Activated CD4-positive, alpha-beta T cell treated with anti-CD3 and anti-CD28 coated beads, Interleukin-2, amount 10 ng/mL, durations not matched to agents 24 days and 14 days (primary cell): ENCODE measurements around the gene SUCLA2. TPM values are rescaled to one million over a fixed set of nuclear protein-coding genes. Genes with fewer than 3 reads are reported as not detected.
"Not testable (repeated sequence)": the region's sequence is repeated elsewhere in the genome, so short reads cannot be mapped to it uniquely, and the experiment has no call there.

ENCODE experiments used
- DNase-seq: peaks from one replicate; pipeline ENCODE4 v3.0.0; 2022
- H3K27ac Mint-ChIP-seq: one replicate; pipeline ENCODE4 v1.8.0; 2022; ENCODE audit warnings: mild to moderate bottlenecking, mixed read lengths
- H3K27me3 Mint-ChIP-seq: one replicate; pipeline ENCODE4 v1.8.0; 2022; ENCODE audit warnings: mixed read lengths
- H3K36me3 Mint-ChIP-seq: one replicate; pipeline ENCODE4 v1.8.0; 2022; ENCODE audit warnings: low read depth, mild to moderate bottlenecking, mixed read lengths
- H3K4me1 Mint-ChIP-seq: one replicate; pipeline ENCODE4 v1.8.0; 2021; ENCODE audit warnings: mixed read lengths
- H3K4me3 Mint-ChIP-seq: one replicate; pipeline ENCODE4 v1.8.0; 2022; ENCODE audit warnings: mild to moderate bottlenecking, moderate library complexity, mixed read lengths
- H3K9me3 Mint-ChIP-seq: one replicate; pipeline ENCODE4 v1.8.0; 2021; ENCODE audit warnings: mixed read lengths
- intact Hi-C: fragments of 100-400 bp; cut with micrococcal nuclease; formaldehyde crosslinking; loops from one replicate; pipeline ENCODE4 v1.15.1; 2023
- total RNA-seq: library from RNA; stranded (reverse); gene quantifications from 2 replicates; pipeline ENCODE4 v1.2.3, GENCODE V29; 2022

The SUCLA2 gene
- total RNA-seq, 1 donor from 2014 or later = 45.3 TPM

GRCh38 chr13:48012668-48013067 lies 11.6 kb upstream of the SUCLA2 start:
- no peak for DNase-seq
- intact Hi-C loops = no loop called here
- Mint-ChIP-seq H3K9me3 (no peaks in the 10 kb centered on the region), H3K4me3 (no peak overlapping the region), H3K4me1 (no peaks in the 10 kb centered on the region), H3K36me3 (peaks cover 3% of the 10 kb centered on the region), H3K27me3 (no peaks in the 10 kb centered on the region), H3K27ac (no peak overlapping the region)

- peaks cover 3% of the 10 kb centered on the region for H3K36me3 Mint-ChIP-seq
- no peak overlapping the region for H3K4me3 Mint-ChIP-seq
- H3K4me1 Mint-ChIP-seq = no peaks in the 10 kb centered on the region
- H3K9me3 Mint-ChIP-seq = no peaks in the 10 kb centered on the region
- H3K27ac Mint-ChIP-seq = no peak overlapping the region
- intact Hi-C loops = no loop called here
- H3K27me3 Mint-ChIP-seq = no peaks in the 10 kb centered on the region
- DNase-seq = peak; percentile 33
These were observed 9.6 kb upstream of the SUCLA2 start for GRCh38 chr13:48010698-48011097.

DNA sequence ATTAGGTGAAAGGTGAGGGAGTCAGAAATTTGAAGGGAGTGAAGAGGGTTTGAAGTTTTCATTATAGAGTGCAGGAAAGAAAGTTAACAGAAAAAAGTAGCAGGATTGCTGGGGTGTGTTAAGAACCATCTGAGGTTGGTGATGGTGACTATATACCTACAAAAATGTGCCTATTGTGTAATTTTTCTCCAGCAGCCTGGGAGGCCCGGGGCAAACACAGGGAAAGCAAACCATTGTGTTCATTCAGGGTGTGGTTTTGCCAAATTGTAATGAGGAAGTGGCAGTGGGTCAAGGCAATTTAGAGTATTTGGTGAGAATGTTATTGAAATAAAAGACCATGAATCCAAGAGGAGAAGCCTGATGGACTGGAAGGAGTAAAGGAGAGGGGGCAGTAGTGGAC lies 8.2 kb upstream of the SUCLA2 start:
- H3K27ac Mint-ChIP-seq = no peak overlapping the region
- no peaks in the 10 kb centered on the region for H3K27me3 Mint-ChIP-seq
- H3K4me1 Mint-ChIP-seq = no peaks in the 10 kb centered on the region

GRCh38 chr13:48006396-48006795 lies 5.3 kb upstream of the SUCLA2 start:
- H3K36me3 Mint-ChIP-seq = no peaks in the 10 kb centered on the region
- intact Hi-C loops = no loop called here
- H3K27me3 Mint-ChIP-seq = no peaks in the 10 kb centered on the region
- H3K4me3 Mint-ChIP-seq = no peak overlapping the region
- no peak for DNase-seq
- H3K9me3 Mint-ChIP-seq = no peaks in the 10 kb centered on the region
- H3K4me1 Mint-ChIP-seq = peaks cover 5% of the 10 kb centered on the region
- no peak overlapping the region for H3K27ac Mint-ChIP-seq

More for the DNA sequence above, 8.2 kb upstream of the SUCLA2 start:
- peaks cover 3% of the 10 kb centered on the region for H3K36me3 Mint-ChIP-seq
- intact Hi-C loops = no loop called here
- no peaks in the 10 kb centered on the region for H3K9me3 Mint-ChIP-seq
- DNase-seq = no peak
- H3K4me3 Mint-ChIP-seq = no peak overlapping the region

GRCh38 chr13:48004201-48004600 lies 3.1 kb upstream of the SUCLA2 start:
- no peak overlapping the region for H3K4me3 Mint-ChIP-seq
- peaks cover 15% of the 10 kb centered on the region for H3K4me1 Mint-ChIP-seq
- H3K27me3 Mint-ChIP-seq = no peaks in the 10 kb centered on the region
- H3K36me3 Mint-ChIP-seq = peaks cover under 1% of the 10 kb centered on the region
- intact Hi-C loops = no loop called here
- DNase-seq = no peak
- no peaks in the 10 kb centered on the region for H3K9me3 Mint-ChIP-seq
- no peak overlapping the region for H3K27ac Mint-ChIP-seq

DNA sequence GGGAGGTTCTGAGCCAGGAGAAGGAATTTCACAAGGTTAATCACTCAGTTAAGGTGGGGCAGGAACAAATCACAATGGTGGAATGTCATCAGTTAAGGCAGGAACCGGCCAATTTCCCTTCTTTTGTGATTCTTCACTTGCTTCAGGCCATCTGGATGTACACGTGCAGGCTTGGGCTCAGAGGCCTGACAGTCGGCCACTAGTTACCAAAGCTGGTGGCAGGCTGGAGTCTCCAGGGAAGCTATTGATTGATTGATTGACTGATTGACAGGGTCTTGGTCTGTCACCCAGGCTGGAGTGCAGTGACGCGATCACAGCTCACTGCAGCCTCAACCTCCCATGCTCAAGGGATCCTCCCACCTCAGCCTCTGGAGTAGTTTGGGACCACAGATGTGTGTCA lies 926 bp upstream of the SUCLA2 start:
- intact Hi-C loops = loop anchor here (1.0 kb wide), 1 partner anchor 35 kb away; the partner anchor contains the start of gene NUDT15
- not testable (repeated sequence) for H3K27me3 Mint-ChIP-seq, H3K9me3 Mint-ChIP-seq, H3K36me3 Mint-ChIP-seq
- Mint-ChIP-seq H3K4me3 (peak overlapping the region; percentile 94), H3K27ac (peak overlapping the region; percentile 91), H3K4me1 (peaks cover 25% of the 10 kb centered on the region)
- DNase-seq = peak; percentile 60

DNA sequence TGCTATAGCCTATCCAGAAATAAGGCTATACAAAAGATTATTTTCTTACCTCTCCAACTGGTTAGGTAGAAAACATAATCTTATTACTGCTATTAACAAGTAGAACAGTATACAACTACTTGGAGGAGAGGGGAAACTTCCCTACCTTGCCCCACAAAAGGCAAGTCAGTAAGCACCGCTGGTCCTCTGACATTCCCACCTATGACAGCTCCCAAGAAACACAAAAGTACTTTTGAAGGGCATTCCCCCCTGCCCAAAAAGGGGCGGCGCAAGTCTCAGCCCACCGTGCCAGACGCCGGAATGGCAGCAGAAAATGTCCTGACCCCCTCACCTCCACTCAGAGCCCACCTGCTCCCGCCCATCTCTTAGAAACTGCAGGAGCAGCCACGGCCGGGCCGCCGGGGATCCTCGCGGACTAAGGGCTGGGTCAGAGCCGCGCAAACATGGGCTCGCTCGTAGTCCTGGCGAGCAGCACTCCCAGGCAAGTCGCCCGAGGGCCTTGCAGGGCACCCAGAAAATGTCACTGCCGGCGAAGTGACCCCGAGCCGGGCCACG lies 437 bp downstream of the SUCLA2 start:
- Mint-ChIP-seq H3K4me3 (peak overlapping the region; percentile 94), H3K27ac (peak overlapping the region; percentile 91), H3K27me3 (no peaks in the 10 kb centered on the region), H3K9me3 (no peaks in the 10 kb centered on the region), H3K36me3 (peaks cover 13% of the 10 kb centered on the region), H3K4me1 (peaks cover 25% of the 10 kb centered on the region)
- intact Hi-C loops = loop anchor here (1.0 kb wide), 1 partner anchor 37 kb away; the partner anchor contains the start of gene NUDT15
- DNase-seq = no peak

DNA sequence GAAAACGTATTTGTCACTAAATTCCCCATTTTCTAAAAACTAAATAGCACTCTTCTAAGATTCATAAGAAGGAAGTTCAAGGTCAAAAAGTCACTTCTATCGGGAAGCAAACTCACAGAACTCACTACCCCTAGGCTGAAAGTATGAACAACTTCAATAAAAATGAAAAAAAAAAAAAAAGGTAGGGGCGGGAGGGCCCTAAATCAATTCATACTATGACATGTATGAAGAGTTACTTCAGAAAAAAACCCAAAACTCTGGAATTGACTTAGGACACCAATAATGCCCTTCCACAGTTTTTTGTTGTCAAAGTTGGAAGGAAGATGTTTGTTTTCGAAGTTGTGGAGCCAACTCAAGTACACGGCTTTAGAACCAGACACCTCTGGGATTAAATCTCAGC lies 1.1 kb downstream of the SUCLA2 start:
- intact Hi-C loops = no loop called here
- H3K27me3 Mint-ChIP-seq = no peaks in the 10 kb centered on the region

GRCh38 chr13:47997384-47997783 lies 3.7 kb downstream of the SUCLA2 start:
- no peak for DNase-seq
- Mint-ChIP-seq H3K27me3 (no peaks in the 10 kb centered on the region), H3K9me3 (peaks cover 3% of the 10 kb centered on the region), H3K36me3 (peaks cover 31% of the 10 kb centered on the region), H3K27ac (no peak overlapping the region), H3K4me1 (peaks cover 26% of the 10 kb centered on the region), H3K4me3 (no peak overlapping the region)
- intact Hi-C loops = no loop called here

More for the DNA sequence above, 1.1 kb downstream of the SUCLA2 start:
- H3K4me1 Mint-ChIP-seq = peaks cover 25% of the 10 kb centered on the region
- peak overlapping the region; percentile 94 for H3K4me3 Mint-ChIP-seq
- no peak for DNase-seq
- no peaks in the 10 kb centered on the region for H3K9me3 Mint-ChIP-seq
- peaks cover 13% of the 10 kb centered on the region for H3K36me3 Mint-ChIP-seq
- no peak overlapping the region for H3K27ac Mint-ChIP-seq

GRCh38 chr13:47991859-47992258 lies 9.2 kb downstream of the SUCLA2 start:
- Mint-ChIP-seq H3K4me1 (peaks cover 2% of the 10 kb centered on the region), H3K27ac (no peak overlapping the region), H3K9me3 (peaks cover 3% of the 10 kb centered on the region), H3K27me3 (no peaks in the 10 kb centered on the region), H3K4me3 (no peak overlapping the region), H3K36me3 (peaks cover 50% of the 10 kb centered on the region)
- no peak for DNase-seq
- intact Hi-C loops = no loop called here

GRCh38 chr13:47990920-47991466 lies 10.1 kb downstream of the SUCLA2 start:
- Mint-ChIP-seq H3K27ac (peak overlapping the region; percentile 3), H3K4me1 (peaks cover 2% of the 10 kb centered on the region), H3K27me3 (no peaks in the 10 kb centered on the region), H3K9me3 (peaks cover 3% of the 10 kb centered on the region), H3K4me3 (no peak overlapping the region), H3K36me3 (peaks cover 52% of the 10 kb centered on the region)
- DNase-seq = no peak
- intact Hi-C loops = no loop called here

DNA sequence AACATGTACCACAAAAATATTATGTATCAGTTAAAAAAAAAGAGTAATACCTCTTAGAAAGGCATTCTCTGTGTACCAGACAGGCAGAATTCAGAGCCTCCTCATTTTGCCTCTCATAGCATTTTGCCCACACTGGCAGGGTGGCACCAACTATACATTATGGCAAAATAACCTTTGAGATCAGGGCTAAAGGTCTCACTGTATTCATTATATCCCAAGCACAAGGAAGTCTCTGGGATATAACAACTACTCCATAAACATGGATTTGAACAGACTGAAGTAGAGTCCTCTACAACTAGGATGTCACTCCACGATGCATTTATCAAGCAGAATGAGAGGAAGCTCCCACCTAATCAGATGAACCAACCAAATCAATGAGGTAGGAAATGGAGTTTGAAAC lies 10.6 kb downstream of the SUCLA2 start:
- intact Hi-C loops = no loop called here
- no peak for DNase-seq
- Mint-ChIP-seq H3K36me3 (peaks cover 57% of the 10 kb centered on the region), H3K4me3 (no peak overlapping the region), H3K27ac (no peak overlapping the region), H3K4me1 (peaks cover 2% of the 10 kb centered on the region), H3K27me3 (no peaks in the 10 kb centered on the region), H3K9me3 (peaks cover 3% of the 10 kb centered on the region)

DNA sequence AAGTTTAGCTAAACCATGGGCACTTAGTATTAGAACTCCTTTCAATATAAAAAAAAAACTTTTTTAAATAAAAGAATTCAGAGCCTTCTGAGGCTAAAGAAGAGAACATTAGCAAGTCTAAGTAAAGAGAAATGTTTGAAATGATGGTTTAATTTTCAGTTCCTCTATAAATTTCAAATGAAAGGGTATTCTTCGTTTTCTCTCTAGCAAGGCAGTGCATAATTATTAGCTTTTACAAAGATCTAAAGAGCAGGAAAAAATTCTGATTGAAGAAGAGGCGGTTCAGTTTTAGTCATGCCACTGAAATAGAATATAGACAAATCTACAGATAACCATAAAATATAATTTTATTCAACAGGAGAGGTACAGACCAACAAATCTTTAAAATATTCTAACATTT lies 18.0 kb downstream of the SUCLA2 start:
- Mint-ChIP-seq H3K4me1 (no peaks in the 10 kb centered on the region), H3K27me3 (no peaks in the 10 kb centered on the region), H3K36me3 (peaks cover 63% of the 10 kb centered on the region), H3K4me3 (no peak overlapping the region), H3K27ac (no peak overlapping the region), H3K9me3 (peaks cover 6% of the 10 kb centered on the region)
- no peak for DNase-seq
- intact Hi-C loops = no loop called here

DNA sequence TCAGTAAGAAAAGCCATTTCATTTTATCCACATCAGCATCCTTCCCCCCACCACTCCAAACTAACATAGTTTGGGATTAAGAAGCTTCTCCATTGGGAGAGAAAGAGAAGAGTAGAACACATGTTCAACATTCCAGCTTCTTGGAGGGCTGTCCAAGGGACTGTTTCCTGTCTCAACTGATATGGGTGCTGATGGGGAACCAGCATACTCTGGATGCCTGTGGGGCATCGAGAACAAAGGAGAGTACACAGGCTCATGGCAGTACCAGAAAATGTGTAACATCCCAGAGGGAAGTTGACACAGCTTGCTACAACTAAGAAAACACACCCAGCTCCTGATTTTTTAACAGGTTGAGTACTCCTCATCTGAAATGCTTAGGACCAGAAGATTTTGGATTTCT lies 24.7 kb downstream of the SUCLA2 start:
- H3K27ac Mint-ChIP-seq = no peak overlapping the region
- no peak overlapping the region for H3K4me3 Mint-ChIP-seq
- H3K36me3 Mint-ChIP-seq = peaks cover 71% of the 10 kb centered on the region
- peaks cover 20% of the 10 kb centered on the region for H3K9me3 Mint-ChIP-seq
- H3K27me3 Mint-ChIP-seq = no peaks in the 10 kb centered on the region
- no peak for DNase-seq
- intact Hi-C loops = no loop called here
- no peaks in the 10 kb centered on the region for H3K4me1 Mint-ChIP-seq

DNA sequence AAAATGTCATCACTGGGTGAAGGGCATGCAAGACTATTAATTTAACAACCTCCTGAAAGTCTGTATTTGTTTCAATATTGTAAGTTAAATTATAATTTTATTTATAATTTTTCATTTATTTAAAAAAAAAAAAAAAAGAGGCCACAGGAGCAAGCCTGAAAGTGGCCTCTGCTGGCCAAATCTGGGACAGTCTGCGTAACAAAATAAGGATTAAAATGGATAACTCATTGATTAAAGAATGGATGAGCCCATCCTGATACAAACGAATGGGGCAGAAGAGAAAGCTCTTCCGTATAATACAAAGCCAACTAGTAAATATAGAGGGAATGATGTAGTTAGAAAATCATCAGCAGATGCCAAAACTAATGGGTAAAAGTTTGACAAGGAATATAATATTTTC lies 36.2 kb downstream of the SUCLA2 start:
- intact Hi-C loops = no loop called here
- DNase-seq = no peak
- Mint-ChIP-seq H3K9me3 (peaks cover 9% of the 10 kb centered on the region), H3K4me1 (no peaks in the 10 kb centered on the region), H3K36me3 (peaks cover 64% of the 10 kb centered on the region), H3K27ac (no peak overlapping the region), H3K4me3 (no peak overlapping the region), H3K27me3 (no peaks in the 10 kb centered on the region)
